Measurements from ENCODE around the gene REPIN1. TPM values are rescaled to one million over a fixed set of nuclear protein-coding genes. Genes with fewer than 3 reads are reported as not detected.

REPIN1 gene
- total RNA-seq, 3 donors from 2014 or later (not counting 1 experiment from before 2014, with no cell fraction given), result 58.9 to 79.4 (median 76.5) TPM

DNA sequence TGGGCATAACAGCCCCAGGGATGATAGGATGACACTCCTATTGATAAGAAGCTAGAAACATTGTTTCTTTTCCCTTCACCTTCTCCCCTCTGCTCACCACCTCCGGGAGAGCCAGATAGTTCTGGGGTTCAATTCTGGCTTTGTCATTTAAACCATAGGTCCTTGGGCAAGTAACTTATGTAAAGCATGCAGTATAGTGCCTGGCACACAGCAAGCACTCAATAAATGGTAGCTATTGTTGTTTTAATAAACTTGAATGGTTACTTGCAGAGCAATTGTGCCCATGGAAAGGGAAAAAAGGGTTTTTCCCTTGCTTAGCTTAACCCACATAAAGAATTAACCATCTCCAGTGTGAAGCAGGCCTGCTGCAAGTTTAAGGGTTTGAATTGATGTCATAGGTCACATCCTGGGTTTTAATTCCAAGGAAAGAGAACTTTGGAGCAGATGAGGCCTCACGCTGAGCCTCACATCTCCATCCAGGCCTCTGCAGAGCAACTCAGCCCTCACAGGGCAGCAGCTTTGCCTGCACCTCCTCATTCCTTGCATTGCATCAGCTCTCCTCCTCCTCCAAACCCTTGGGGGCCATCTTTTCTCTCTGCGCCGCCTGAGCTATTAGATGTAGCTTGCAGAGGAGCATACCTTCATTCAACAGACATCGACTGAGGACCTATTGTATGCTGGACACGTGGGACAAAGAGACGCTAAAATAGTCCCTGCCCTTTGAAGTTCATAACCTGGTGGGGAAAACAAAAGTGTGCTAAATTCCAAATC, 33.4 kb downstream of the REPIN1 start:
- no peaks in the 10 kb centered on the region for H3K27me3 Mint-ChIP-seq (ENCODE audit: low read depth in 2 of 2)
- WGBS (ENCODE audit: insufficient coverage), result over 99% methylated on average over 7 of the region's 7 CpGs
- intact Hi-C loops (cut with micrococcal nuclease), result no loop called here
- no peak for ATAC-seq
- no peak overlapping the region for H3K4me3 ChIP-seq (ENCODE audit: low read length)
- TF ChIP-seq, protein P1, sequence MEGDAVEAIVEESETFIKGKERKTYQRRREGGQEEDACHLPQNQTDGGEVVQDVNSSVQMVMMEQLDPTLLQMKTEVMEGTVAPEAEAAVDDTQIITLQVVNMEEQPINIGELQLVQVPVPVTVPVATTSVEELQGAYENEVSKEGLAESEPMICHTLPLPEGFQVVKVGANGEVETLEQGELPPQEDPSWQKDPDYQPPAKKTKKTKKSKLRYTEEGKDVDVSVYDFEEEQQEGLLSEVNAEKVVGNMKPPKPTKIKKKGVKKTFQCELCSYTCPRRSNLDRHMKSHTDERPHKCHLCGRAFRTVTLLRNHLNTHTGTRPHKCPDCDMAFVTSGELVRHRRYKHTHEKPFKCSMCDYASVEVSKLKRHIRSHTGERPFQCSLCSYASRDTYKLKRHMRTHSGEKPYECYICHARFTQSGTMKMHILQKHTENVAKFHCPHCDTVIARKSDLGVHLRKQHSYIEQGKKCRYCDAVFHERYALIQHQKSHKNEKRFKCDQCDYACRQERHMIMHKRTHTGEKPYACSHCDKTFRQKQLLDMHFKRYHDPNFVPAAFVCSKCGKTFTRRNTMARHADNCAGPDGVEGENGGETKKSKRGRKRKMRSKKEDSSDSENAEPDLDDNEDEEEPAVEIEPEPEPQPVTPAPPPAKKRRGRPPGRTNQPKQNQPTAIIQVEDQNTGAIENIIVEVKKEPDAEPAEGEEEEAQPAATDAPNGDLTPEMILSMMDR (IDR thresholded peaks at IDR 0.05), result no peak
- no peak overlapping the region for H3K27ac ChIP-seq (ENCODE audit: low read length)
- H3K27me3 ChIP-seq (ENCODE audit: control insufficient read depth, insufficient read depth, low read length), result no peaks in the 10 kb centered on the region
- no peak overlapping the region for H3K27ac Mint-ChIP-seq
- H3K4me3 Mint-ChIP-seq, result no peak overlapping the region
- H3K9me3 Mint-ChIP-seq, result no peaks in the 10 kb centered on the region
- no peaks in the 10 kb centered on the region for H3K36me3 ChIP-seq (ENCODE audit: control insufficient read depth, insufficient read depth, low read length)
- H3K4me1 Mint-ChIP-seq, result peaks cover 26% of the 10 kb centered on the region in 2 donors
- H3K4me1 ChIP-seq (ENCODE audit: control insufficient read depth, insufficient read depth, low read length), result peaks cover 30% of the 10 kb centered on the region
- DNase-seq, result no peak
- no peaks in the 10 kb centered on the region for H3K9me3 ChIP-seq (ENCODE audit: control insufficient read depth, insufficient read depth, low read length)
- H3K36me3 Mint-ChIP-seq, result no peaks in the 10 kb centered on the region

DNA sequence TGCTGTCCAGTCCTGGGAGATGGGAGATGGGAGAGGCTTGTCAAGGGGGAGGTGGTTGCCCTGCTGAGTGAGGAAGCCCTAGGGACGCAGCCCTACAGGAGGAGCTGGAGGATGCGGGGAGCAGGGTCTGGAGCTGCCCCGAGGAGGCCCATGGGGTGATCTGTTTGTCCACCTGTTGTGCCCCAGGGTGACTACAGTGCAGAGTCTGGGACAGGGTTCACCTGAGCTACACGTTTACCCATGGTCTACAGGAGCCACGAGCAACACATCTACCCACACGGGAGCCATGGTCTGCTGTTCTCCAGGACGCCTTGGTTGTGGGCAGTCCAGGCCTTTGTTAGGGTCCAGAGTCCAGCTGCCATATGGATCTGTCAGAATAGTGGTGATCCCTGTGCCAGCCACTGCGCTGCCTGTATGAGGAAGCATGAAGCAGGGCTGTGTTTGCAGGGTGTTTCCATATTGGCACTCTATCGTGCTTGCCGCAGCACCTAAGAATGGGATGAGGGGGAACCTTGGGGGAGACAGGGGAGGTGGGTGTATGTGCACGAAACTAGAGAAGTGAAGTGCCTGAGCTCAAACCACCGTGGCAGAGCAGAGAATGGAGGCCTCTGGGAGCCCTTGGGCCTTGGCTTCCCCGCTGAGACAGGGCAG, 34.2 kb downstream of the REPIN1 start:
- DNase-seq (no peak), ATAC-seq (no peak)
- H3K4me1 Mint-ChIP-seq, result peaks cover 29% of the 10 kb centered on the region in 2 donors
- 92% methylated on average over 13 of the region's 13 CpGs for WGBS (ENCODE audit: insufficient coverage)
- no peaks in the 10 kb centered on the region for H3K27me3 Mint-ChIP-seq (ENCODE audit: low read depth in 2 of 2)
- no peak overlapping the region for H3K4me3 Mint-ChIP-seq
- H3K27ac Mint-ChIP-seq, result no peak overlapping the region
- Histone ChIP-seq H3K4me1 (ENCODE audit: control insufficient read depth, insufficient read depth, low read length) (peaks cover 35% of the 10 kb centered on the region), H3K27ac (ENCODE audit: low read length) (no peak overlapping the region), H3K36me3 (ENCODE audit: control insufficient read depth, insufficient read depth, low read length) (no peaks in the 10 kb centered on the region), H3K4me3 (ENCODE audit: low read length) (no peak overlapping the region), H3K9me3 (ENCODE audit: control insufficient read depth, insufficient read depth, low read length) (no peaks in the 10 kb centered on the region), H3K27me3 (ENCODE audit: control insufficient read depth, insufficient read depth, low read length) (no peaks in the 10 kb centered on the region)
- intact Hi-C loops (cut with micrococcal nuclease), result no loop called here
- no peaks in the 10 kb centered on the region for H3K9me3 Mint-ChIP-seq
- TF ChIP-seq, protein P1 (IDR thresholded peaks at IDR 0.05), result no peak
- no peaks in the 10 kb centered on the region for H3K36me3 Mint-ChIP-seq

DNA sequence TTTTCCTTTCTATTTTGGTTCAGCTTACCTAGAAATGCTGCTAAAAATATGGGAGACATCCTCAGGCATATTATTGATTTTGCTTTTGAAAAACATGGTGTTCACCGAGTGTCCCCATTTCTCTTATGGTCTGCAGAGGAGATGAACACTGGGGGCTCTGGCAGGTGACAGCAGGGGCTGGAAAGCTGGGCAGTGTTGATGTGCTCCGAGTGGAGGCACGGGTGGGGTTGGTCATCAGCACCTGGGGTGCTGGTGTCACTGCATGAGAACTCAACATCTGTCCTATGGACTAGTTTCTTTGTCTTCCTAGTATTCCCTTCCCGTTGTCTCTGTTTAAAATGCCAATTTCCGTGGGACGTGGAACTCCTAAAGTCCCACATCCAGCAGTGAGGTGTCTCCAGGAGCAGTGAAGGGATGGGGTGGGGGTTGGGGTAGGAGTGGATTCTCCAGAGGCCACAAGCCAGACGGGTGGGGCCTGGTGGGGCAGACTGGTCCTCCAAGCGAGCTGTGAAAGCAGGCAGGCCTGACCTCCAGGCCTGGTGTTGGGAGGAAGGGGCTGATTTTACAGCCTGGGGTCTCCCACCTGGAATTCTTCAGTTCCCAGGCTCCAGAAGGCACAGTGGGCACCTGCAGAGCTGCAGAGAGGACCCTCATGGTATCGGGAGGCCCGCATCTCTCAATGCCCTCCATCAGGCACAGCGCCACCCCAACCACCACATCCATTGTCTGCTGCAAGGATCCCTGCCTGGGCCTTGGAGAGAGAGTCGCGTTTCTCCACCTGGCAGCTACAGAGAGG, 35.0 kb downstream of the REPIN1 start:
- ATAC-seq (no peak), DNase-seq (no peak)
- WGBS (ENCODE audit: insufficient coverage), result 96% methylated on average over 13 of the region's 13 CpGs
- no peaks in the 10 kb centered on the region for H3K9me3 ChIP-seq (ENCODE audit: control insufficient read depth, insufficient read depth, low read length)
- H3K27ac ChIP-seq (ENCODE audit: low read length), result peak overlapping the region; percentile 99
- Mint-ChIP-seq H3K27me3 (ENCODE audit: low read depth in 2 of 2) (no peaks in the 10 kb centered on the region), H3K4me1 (peaks cover 29 to 30% of the 10 kb centered on the region in 2 donors), H3K36me3 (no peaks in the 10 kb centered on the region), H3K9me3 (no peaks in the 10 kb centered on the region), H3K4me3 (no peak overlapping the region), H3K27ac (peak overlapping the region; percentile 90 to 91)
- intact Hi-C loops (cut with micrococcal nuclease), result loop anchor here (2.0 kb wide), 2 partner anchors 25 to 35 kb away; partner anchors contain the start of genes REPIN1 and ZNF775
- H3K4me3 ChIP-seq (ENCODE audit: low read length), result no peak overlapping the region
- TF ChIP-seq, protein P1 (IDR thresholded peaks at IDR 0.05), result no peak
- peaks cover 35% of the 10 kb centered on the region for H3K4me1 ChIP-seq (ENCODE audit: control insufficient read depth, insufficient read depth, low read length)
- H3K27me3 ChIP-seq (ENCODE audit: control insufficient read depth, insufficient read depth, low read length), result no peaks in the 10 kb centered on the region
- H3K36me3 ChIP-seq (ENCODE audit: control insufficient read depth, insufficient read depth, low read length), result peaks cover 2% of the 10 kb centered on the region

All from natural killer cell (primary cell).